Measurements from ENCODE around the gene TESPA1. TPM values are rescaled to one million over a fixed set of nuclear protein-coding genes. Genes with fewer than 3 reads are reported as not detected.

The TESPA1 gene, protein sequence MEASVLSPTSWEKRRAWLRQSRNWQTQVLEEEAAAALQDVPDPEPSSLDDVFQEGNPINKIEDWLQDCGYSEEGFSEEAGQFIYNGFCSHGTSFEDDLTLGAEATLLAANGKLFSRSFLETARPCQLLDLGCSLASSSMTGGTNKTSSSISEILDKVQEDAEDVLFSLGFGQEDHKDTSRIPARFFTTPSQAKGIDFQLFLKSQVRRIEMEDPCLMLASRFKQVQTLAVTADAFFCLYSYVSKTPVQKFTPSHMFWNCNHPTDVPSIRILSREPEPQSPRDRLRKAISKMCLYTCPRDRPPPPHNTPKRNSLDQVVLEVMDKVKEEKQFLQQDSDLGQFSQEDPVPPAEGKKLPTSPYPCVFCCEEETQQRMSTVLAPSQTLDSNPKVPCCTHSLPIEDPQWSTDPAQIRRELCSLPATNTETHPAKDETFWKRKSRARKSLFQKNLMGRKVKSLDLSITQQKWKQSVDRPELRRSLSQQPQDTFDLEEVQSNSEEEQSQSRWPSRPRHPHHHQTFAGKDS
- 0.95 TPM for total RNA-seq (ENCODE audit: unreplicated experiment)
- long read RNA-seq: 0 reads

- no peak for DNase-seq (ENCODE audit: low spot score)
- Mint-ChIP-seq H3K27ac (ENCODE audit: unreplicated experiment) (no peak within 1 kb of the TSS), H3K4me3 (ENCODE audit: unreplicated experiment) (no peak within 1 kb of the TSS), H3K36me3 (ENCODE audit: low read depth, unreplicated experiment) (no peaks in the 10 kb centered on the region), H3K9me3 (ENCODE audit: unreplicated experiment) (no peaks in the 10 kb centered on the region), H3K4me1 (ENCODE audit: unreplicated experiment) (no peaks in the 10 kb centered on the region), H3K27me3 (ENCODE audit: unreplicated experiment) (peaks cover 1% of the 10 kb centered on the region)
- TF ChIP-seq CTCF (IDR thresholded peaks at IDR 0.05; ENCODE audit: unreplicated experiment): no peak
Observed at GRCh38 chr12:54984658-54985376, at the start of gene TESPA1. Gene TESPA1 (minus strand): TSS chr12:54984762. CDS start chr12:54974562, 10,200 bp downstream.

DNA sequence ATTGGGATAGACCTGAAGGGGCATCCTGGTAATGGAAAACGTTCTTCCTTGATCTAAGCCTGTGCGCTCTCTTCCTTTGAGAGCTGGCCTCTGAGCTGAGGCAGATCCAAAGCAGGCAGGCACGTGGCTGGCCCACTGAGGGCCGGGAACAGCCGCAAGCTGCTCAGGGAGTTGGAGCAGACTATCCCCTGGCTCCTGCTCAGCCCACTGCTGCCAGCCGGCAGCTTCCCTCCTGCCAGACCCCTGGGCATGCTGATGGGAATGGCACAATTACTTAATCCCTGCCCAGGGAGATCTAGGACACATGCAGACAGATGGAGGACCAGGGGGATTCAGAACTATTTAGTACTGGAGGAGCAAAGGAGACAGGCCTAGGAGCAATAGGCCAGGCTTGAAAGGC lies 49.7 kb upstream of the TESPA1 start:
- DNase-seq (ENCODE audit: low spot score): no peak
- no peak for TF ChIP-seq CTCF (IDR thresholded peaks at IDR 0.05; ENCODE audit: unreplicated experiment)
- peaks cover 4% of the 10 kb centered on the region for H3K4me1 Mint-ChIP-seq (ENCODE audit: unreplicated experiment)
- H3K36me3 Mint-ChIP-seq (ENCODE audit: low read depth, unreplicated experiment): no peaks in the 10 kb centered on the region
- H3K4me3 Mint-ChIP-seq (ENCODE audit: unreplicated experiment): no peak overlapping the region
- H3K9me3 Mint-ChIP-seq (ENCODE audit: unreplicated experiment): no peaks in the 10 kb centered on the region
- no peak overlapping the region for H3K27ac Mint-ChIP-seq (ENCODE audit: unreplicated experiment)
- peaks cover 2% of the 10 kb centered on the region for H3K27me3 Mint-ChIP-seq (ENCODE audit: unreplicated experiment)

DNA sequence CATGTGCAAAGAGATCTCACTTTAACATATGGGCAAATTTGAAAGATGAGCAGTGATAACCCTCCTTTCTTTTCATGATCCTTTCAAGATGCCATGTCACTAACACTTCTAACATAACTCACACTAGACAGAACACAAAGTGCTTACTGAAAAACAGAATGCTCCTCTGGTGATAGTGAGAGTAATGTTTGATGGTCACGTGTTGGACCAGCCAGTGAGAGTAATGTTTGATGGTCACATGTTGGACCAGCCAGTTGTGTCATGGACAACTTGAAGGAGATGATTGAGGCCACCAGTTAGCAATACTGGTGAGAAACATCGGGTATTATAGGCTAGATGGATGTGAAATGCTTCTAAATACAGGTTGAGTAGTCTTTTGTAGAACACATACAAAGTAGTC lies 40.9 kb upstream of the TESPA1 start:
- Mint-ChIP-seq H3K27me3 (ENCODE audit: unreplicated experiment) (peaks cover 1% of the 10 kb centered on the region), H3K27ac (ENCODE audit: unreplicated experiment) (no peak overlapping the region), H3K4me3 (ENCODE audit: unreplicated experiment) (no peak overlapping the region), H3K9me3 (ENCODE audit: unreplicated experiment) (no peaks in the 10 kb centered on the region), H3K36me3 (ENCODE audit: low read depth, unreplicated experiment) (no peaks in the 10 kb centered on the region), H3K4me1 (ENCODE audit: unreplicated experiment) (no peaks in the 10 kb centered on the region)
- no peak for TF ChIP-seq CTCF (IDR thresholded peaks at IDR 0.05; ENCODE audit: unreplicated experiment)
- DNase-seq (ENCODE audit: low spot score): no peak

GRCh38 chr12:55024575-55024974 lies 40.0 kb upstream of the TESPA1 start:
- H3K9me3 Mint-ChIP-seq (ENCODE audit: unreplicated experiment): no peaks in the 10 kb centered on the region
- H3K4me3 Mint-ChIP-seq (ENCODE audit: unreplicated experiment): no peak overlapping the region
- no peak overlapping the region for H3K27ac Mint-ChIP-seq (ENCODE audit: unreplicated experiment)
- no peak for TF ChIP-seq CTCF (IDR thresholded peaks at IDR 0.05; ENCODE audit: unreplicated experiment)
- no peaks in the 10 kb centered on the region for H3K4me1 Mint-ChIP-seq (ENCODE audit: unreplicated experiment)
- peaks cover 1% of the 10 kb centered on the region for H3K27me3 Mint-ChIP-seq (ENCODE audit: unreplicated experiment)
- DNase-seq (ENCODE audit: low spot score): no peak
- no peaks in the 10 kb centered on the region for H3K36me3 Mint-ChIP-seq (ENCODE audit: low read depth, unreplicated experiment)
